ENCODE data around the gene PLEK2.

The PLEK2 gene

DNA sequence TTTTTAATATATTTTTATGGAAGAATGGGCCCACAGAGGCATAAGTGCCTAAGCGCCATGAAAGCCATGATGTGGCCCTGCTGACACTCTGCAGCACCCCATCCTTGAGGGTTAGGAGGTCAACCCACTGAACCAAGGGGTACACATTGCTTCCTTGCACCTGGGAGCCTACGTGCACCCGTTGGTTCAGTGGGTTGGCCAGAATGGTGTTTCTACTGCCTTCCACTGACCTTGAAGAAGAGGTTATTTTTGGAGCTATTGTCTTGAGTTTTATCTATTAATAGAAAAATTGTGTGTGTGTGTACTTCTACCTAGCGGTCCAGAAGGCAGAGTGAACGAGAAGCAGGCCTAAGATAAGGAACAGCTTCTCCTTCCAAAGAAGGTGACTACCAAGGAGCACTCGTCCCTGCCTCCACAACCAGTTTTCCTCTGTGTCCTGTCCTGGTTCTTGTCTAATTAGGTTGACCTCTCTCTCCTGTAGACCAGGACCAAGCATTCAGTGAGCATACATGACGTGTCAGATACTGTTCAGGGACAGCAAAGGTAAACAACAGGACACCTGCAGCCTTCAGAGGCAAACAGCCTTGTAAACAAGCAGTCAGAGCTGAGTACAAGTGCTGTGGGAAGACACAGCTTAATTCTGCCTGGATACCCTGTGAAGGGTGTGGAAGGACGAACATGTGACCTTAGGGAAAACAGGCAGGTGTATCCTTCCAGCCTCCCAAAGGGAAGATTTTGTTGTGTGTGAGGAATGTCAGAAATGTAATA is 30.4 kb upstream of the PLEK2 start:
- Histone ChIP-seq H3K27me3 (replicated peaks; ENCODE audit: control insufficient read depth, insufficient read depth, low read length) (peaks cover 3% of the 10 kb centered on the region; the same call in 1 of the 2 replicates), H3K36me3 (ENCODE audit: control insufficient read depth, insufficient read depth, low read length) (no peaks in the 10 kb centered on the region), H3K4me3 (replicated peaks; ENCODE audit: low read depth, low read length) (no peak overlapping the region)
- DNase-seq (ENCODE audit: extremely low read depth, insufficient read length) = no peak
- TF ChIP-seq, protein P1, sequence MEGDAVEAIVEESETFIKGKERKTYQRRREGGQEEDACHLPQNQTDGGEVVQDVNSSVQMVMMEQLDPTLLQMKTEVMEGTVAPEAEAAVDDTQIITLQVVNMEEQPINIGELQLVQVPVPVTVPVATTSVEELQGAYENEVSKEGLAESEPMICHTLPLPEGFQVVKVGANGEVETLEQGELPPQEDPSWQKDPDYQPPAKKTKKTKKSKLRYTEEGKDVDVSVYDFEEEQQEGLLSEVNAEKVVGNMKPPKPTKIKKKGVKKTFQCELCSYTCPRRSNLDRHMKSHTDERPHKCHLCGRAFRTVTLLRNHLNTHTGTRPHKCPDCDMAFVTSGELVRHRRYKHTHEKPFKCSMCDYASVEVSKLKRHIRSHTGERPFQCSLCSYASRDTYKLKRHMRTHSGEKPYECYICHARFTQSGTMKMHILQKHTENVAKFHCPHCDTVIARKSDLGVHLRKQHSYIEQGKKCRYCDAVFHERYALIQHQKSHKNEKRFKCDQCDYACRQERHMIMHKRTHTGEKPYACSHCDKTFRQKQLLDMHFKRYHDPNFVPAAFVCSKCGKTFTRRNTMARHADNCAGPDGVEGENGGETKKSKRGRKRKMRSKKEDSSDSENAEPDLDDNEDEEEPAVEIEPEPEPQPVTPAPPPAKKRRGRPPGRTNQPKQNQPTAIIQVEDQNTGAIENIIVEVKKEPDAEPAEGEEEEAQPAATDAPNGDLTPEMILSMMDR (IDR thresholded peaks at IDR 0.05; ENCODE audit: insufficient read depth, low read length, poor library complexity, severe bottlenecking) = no peak

DNA sequence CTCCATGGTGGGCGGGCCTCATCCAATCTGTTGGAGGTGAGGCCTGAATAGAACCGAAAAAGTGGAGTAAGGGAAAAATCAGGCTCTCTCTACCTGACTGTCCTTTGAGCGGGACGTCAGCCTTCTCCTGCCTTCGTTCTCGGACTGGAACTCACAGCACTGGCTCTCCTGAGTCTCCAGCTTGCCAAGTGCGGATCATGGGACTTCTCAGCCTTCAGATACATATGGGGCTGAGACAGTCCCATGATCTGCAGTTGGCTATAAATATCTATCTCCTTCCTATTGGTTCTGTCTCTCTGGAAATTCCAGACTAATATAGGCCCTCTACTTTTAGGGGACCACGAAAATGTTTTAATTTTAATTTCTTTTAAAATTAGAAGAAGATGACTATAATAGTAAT is 29.7 kb upstream of the PLEK2 start:
- H3K4me3 ChIP-seq (replicated peaks; ENCODE audit: low read depth, low read length) = no peak overlapping the region
- H3K27me3 ChIP-seq (replicated peaks; ENCODE audit: control insufficient read depth, insufficient read depth, low read length) = peaks cover 3% of the 10 kb centered on the region; the same call in 1 of the 2 replicates
- TF ChIP-seq, protein P1 (IDR thresholded peaks at IDR 0.05; ENCODE audit: insufficient read depth, low read length, poor library complexity, severe bottlenecking) = no peak
- DNase-seq (ENCODE audit: extremely low read depth, insufficient read length) = no peak
- H3K36me3 ChIP-seq (ENCODE audit: control insufficient read depth, insufficient read depth, low read length) = no peaks in the 10 kb centered on the region

GRCh38 chr14:67441256-67441655 is 29.3 kb upstream of the PLEK2 start:
- no peak for DNase-seq (ENCODE audit: extremely low read depth, insufficient read length)
- TF ChIP-seq, protein P1 (IDR thresholded peaks at IDR 0.05; ENCODE audit: insufficient read depth, low read length, poor library complexity, severe bottlenecking) = no peak
- Histone ChIP-seq H3K27me3 (replicated peaks; ENCODE audit: control insufficient read depth, insufficient read depth, low read length) (peaks cover 1% of the 10 kb centered on the region; the same call in 1 of the 2 replicates), H3K36me3 (ENCODE audit: control insufficient read depth, insufficient read depth, low read length) (no peaks in the 10 kb centered on the region), H3K4me3 (replicated peaks; ENCODE audit: low read depth, low read length) (no peak overlapping the region)

DNA sequence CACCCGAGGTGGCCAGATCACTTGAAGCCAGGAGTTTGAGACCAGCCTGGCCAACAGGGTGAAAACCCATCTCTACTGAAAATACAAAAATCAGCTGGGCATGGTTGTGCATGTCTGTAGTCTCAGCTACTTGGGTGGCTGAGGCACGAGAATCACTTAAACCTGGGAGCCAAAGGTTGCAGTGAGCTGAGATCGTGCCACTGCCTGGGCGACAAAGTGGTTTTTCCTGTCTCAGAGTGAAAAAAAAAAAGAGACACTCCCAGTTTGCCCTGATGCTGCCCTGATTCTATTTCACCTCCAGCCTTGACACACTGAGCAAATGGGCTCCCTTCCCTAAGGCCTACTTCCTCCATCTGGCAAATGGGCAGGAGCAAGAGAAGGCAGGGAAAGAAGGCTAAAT is 28.5 kb upstream of the PLEK2 start:
- TF ChIP-seq, protein P1 (IDR thresholded peaks at IDR 0.05; ENCODE audit: insufficient read depth, low read length, poor library complexity, severe bottlenecking) = no peak
- Histone ChIP-seq H3K4me3 (replicated peaks; ENCODE audit: low read depth, low read length) (no peak overlapping the region), H3K36me3 (ENCODE audit: control insufficient read depth, insufficient read depth, low read length) (no peaks in the 10 kb centered on the region), H3K27me3 (replicated peaks; ENCODE audit: control insufficient read depth, insufficient read depth, low read length) (no peaks in the 10 kb centered on the region; the same call in 1 of the 2 replicates)
- no peak for DNase-seq (ENCODE audit: extremely low read depth, insufficient read length)

DNA sequence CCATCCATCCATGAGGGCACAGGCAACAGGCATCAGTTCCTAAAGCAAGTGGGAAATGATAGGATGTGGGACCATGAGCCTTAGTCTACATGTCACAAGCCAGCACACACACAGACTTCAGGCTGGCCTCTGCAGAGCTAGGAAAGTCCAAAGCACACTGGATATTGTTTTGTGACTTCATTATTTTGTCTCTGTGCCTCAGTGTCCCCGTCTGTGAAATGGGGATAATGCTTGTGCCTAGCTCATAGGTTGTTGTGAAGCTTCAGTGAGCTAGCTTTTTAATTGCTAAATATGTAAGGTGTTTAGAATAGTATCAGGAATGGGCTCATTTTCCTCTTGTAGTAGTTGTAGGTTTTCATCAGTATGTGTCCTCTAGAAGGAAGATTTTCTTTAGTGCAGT is 27.0 kb upstream of the PLEK2 start:
- TF ChIP-seq, protein P1 (IDR thresholded peaks at IDR 0.05; ENCODE audit: insufficient read depth, low read length, poor library complexity, severe bottlenecking) = no peak
- no peak for DNase-seq (ENCODE audit: extremely low read depth, insufficient read length)
- Histone ChIP-seq H3K4me3 (replicated peaks; ENCODE audit: low read depth, low read length) (no peak overlapping the region), H3K27me3 (replicated peaks; ENCODE audit: control insufficient read depth, insufficient read depth, low read length) (no peaks in the 10 kb centered on the region; the same call in none of the 2 replicates), H3K36me3 (ENCODE audit: control insufficient read depth, insufficient read depth, low read length) (no peaks in the 10 kb centered on the region)
